Stimulated activated CD4-positive, alpha-beta T cell treated with anti-CD3 and anti-CD28 coated beads, TNF-alpha, amount 100 ng/mL, for 4 hours (primary cell): Measurements from ENCODE around the gene FAM131C.
"Not testable (repeated sequence)": the region's sequence is repeated elsewhere in the genome, so short reads cannot be mapped to it uniquely, and the experiment has no call there.

Source experiments
- DNase-seq, 3 experiments: peaks; one replicate each; pipeline ENCODE4 v3.0.0-alpha.2; 2020; ENCODE audit warnings: low read depth in 3 of 3

FAM131C gene

GRCh38 chr1:16073490-16074119, at the start of gene FAM131C:
Gene FAM131C, minus strand, starts transcription at chr1:16073651. Its CDS starts 209 bp downstream, at chr1:16073442.
- peak in 1 of 3 experiments; percentile 15 for DNase-seq

GRCh38 chr1:16122916-16123315, 49.5 kb upstream of the FAM131C start:
- peak in 2 of 3 experiments; percentile 9 to 15 for DNase-seq

DNA sequence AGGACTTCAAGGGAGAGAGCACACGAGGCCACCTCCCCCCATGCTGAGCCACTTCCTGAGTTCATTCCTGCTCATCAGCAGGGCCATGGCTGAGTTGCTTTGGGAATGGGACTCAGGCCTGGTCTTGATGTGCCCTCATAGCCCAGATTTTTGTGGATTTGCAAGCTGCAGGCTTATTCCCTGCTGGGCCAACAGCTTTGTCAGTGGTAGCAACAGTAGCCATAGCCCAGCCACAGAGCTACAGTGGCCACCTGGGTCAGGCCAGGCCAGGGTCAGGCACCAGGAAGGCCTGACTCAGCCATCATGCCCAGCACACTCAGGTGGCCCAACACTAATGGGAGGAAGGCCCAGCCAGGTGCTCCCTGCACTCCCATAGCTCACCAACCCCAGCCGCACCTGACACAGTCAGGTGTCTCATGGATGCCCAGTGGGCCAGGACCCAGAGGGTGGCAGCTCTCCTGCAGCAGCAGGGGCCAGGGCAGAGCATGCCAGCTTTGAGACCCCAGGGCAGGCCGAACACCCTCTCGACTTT, 49.0 kb upstream of the FAM131C start:
- no peak for DNase-seq

DNA sequence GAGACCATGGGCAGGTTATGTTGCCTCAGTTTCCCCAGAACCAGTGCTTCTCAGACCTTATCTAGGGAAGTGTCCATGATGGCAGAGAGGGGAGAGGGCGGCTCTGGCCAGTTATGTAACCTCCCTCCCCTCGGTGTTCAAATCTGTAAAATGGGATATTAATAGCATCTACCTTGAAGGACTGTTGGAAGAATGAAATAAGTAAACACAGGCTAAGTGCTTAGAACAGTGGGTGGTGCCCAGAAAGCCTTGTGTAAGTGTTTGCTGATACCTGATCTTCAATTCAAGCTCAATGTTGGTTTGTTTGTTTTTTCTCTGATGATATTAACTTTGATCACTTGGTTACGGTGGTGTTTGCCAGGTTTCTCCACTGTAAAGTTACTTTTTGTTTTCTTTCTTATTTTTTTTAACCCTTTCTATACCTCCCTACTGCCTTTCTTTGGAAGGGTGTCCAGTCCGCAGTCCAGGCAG, 47.5 kb upstream of the FAM131C start:
- no peak for DNase-seq

DNA sequence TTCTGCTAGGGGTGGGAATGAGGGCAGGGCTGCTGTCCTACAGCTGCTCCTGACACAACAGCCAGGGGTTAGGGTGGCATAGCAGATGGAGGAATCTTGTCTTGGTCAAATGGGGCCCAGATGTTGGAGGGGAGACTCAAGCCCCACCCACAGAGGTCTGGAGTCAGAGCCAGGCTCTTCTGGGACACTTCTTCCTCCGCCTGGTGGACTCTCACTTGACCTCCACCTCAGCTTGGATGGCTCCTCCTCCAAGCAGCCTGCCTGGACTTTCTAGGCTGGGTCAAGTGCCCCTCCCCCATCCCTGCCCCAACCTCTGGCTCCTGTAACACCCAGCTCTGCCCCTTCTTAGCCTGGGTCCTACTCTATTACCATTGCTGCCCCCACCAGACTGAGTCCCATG, 47.0 kb upstream of the FAM131C start:
- no peak for DNase-seq

DNA sequence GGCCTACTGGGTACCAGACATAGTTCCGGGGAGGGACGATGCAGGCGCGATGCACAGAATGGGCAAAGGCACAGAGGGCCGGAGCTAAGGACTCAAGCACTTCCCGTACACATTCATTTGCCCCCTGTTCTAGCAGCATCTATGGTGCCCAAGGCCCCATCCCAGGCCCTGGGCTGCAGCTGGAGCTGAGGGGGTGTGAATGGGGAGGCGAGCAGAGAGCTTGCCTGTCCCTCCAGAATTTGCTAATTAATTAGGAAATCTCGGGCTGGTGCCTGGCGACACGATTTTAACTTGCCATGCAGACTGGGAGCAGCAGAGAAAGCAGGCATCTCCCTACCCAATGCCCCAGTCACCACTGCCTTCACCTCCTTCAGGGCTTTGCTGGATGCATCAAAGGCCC, 46.5 kb upstream of the FAM131C start:
- DNase-seq = no peak

- DNase-seq = no peak
Measured at GRCh38 chr1:16119504-16119903, 46.1 kb upstream of the FAM131C start.

GRCh38 chr1:16118706-16119105, 45.3 kb upstream of the FAM131C start:
- DNase-seq = no peak

- no peak for DNase-seq
Measured at GRCh38 chr1:16117936-16118335, 44.5 kb upstream of the FAM131C start.

DNA sequence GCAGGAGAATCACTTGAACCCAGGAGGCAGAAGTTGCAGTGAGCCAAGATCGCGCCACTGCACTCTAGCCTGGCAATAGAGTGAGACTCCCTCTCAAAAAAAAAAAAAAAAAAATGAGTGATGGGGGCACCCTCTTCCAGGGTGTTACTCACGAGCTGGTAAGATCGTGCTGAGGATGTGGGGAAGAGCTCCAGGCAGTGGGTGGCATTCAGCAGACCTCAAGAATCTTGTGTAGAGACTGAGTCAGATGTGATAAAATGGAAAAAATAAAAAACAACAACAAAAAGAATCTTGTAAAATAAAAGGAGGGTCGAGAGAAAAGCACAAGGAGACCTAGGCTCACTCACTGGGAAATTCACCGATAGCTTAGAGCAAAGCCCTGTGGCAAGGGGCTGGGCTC, 43.9 kb upstream of the FAM131C start:
- DNase-seq = no peak

DNA sequence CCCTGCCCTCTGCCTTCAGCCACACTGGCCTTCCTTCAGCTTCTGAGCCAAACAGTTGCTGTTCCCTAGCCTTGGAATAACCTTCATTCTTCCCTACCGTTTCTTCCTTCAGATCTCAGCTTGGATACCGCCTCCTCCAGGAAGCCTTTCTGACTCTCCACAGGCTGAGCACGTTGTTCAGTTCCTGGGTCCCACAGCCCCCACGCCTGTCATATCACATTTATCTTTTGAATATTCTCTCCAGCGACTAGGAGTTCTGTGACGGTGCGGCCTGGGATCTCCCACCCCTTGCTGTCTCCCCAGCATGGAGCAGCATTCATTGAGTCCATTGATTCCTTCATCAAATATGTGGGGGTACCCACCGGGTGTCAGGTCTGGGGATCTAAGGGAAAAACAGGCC, 43.2 kb upstream of the FAM131C start:
- DNase-seq = no peak

- no peak for DNase-seq
Measured at GRCh38 chr1:16116002-16116401, 42.6 kb upstream of the FAM131C start.

GRCh38 chr1:16115468-16115983, 42.1 kb upstream of the FAM131C start:
- DNase-seq = no peak

- DNase-seq = no peak
Measured at GRCh38 chr1:16114527-16115467, 41.3 kb upstream of the FAM131C start.

DNA sequence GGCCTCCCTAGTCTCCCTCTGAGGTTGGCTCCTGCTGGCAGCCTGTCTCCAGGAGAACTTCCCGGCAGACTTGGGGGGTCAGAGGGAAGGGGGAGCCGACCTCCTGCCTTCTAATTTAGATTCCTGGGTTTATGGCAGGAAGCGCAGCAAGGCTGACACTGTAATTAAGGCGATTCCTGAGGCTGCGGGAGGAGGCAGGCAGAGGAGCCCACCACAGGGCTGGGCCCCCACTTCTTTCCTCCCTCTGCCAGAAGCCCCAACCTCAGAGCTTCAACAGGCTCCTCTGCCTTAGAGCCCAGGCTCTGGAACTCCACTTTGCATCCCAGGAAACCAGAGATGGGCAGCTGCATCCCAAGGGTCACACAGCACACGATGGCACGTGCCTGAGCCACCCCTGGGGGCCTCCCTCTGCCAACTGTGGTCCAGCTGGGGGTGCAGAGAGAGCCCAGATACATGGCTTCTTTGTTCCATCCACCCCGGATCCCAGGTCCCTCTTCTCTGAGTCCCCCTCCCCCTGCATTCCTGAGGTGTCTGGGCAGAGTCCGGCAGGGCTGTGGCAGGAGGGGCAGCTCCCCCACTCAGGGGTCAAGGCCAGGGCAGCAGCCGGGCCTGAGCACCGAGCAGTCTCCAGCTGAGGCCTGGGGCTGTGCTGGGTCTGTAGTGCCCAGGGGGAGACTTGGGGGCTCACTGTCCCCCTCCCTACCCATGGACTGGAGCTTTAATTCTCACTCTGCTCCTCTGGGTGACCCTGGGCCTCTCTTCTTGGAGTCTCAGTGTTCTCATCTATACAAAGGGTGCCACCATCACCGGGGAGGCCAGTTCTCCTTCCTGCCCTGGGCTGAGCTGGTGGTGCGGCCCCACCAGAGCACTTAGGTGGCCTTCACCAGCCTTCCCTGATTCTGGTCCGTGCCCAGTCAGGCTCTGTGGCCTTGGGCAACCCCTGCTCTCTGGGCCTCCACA, 39.4 kb upstream of the FAM131C start:
- no peak for DNase-seq

GRCh38 chr1:16111771-16112595, 38.5 kb upstream of the FAM131C start:
- DNase-seq = no peak

DNA sequence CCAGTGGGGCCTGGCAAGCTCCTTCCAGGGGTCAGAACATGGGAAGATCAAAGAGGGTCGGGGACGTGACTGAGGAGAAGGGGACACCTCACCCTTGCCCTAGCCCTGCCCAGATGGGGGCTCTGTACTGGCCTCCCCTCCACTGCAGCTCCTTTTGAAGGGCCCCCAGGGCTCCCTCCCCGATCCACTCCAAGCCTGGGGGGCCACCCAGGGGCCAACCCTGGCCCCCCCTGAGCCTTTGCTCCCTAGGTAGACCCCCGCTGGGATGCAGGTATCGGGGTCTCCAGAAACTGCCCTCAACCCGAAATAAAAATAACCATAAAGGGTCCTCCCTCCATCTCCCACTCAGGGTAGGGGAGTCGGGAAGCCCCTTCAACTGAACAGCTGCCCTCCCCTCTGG, 37.4 kb upstream of the FAM131C start:
- DNase-seq = no peak

DNA sequence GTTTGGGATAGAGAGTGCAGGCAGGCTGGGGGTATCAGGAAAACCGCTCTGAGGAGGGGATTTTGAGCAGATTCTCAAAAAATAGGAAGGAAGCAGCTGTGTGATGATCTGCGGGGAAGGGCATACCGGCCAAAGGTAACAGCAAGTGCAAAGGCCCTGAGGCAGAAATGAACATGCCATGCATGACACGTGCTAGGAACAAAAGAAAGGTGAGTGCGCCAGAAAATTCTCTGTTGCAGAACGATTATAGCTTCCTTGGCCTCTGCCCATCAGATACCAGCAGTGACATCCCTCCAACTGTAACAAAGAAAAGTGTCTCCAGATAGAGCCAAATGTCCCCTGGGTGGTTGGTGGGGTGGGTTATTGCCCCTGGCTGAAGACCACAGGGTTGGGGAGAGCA, 37.0 kb upstream of the FAM131C start:
- no peak for DNase-seq

DNA sequence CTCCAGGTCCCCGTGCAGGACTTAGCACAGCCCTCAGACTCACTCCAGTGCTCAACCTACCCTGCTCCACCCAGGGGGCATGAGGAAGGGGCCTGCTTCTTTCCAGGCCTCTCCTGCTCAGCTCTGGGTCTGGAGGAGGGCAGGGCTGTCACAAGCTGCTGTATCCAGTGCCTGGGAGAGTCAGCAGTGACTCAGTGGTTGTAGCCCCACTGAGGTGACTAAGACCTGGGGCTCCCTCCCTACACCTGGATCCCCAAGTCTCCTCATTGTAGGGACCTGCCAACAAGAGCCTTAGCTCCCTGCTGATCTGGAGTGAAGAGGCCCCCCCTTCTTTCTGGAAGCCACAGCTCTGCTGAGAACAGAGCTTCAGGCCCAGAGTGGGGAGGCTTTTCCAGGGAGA, 36.1 kb upstream of the FAM131C start:
- no peak for DNase-seq

GRCh38 chr1:16107039-16107438, 33.6 kb upstream of the FAM131C start:
- not testable (repeated sequence) for DNase-seq
